Anterior cingulate cortex (tissue), 58 donors: ENCODE results near the gene GALNT7.

Source experiments
- DNase-seq, 58 donors: peaks; one replicate each; lab custom pipeline; 2025; lab: John Stamatoyannopoulos, UW

GALNT7 gene

GRCh38 chr4:173230062-173230461, 61.5 kb downstream of the GALNT7 start:
- DNase-seq, result no peak

GRCh38 chr4:173231916-173232315, 63.3 kb downstream of the GALNT7 start:
- no peak for DNase-seq

GRCh38 chr4:173233857-173234256, 65.2 kb downstream of the GALNT7 start:
- no peak for DNase-seq

GRCh38 chr4:173235050-173235449, 66.4 kb downstream of the GALNT7 start:
- no peak for DNase-seq

GRCh38 chr4:173236301-173236700, 67.7 kb downstream of the GALNT7 start:
- DNase-seq, result no peak

GRCh38 chr4:173237152-173237551, 68.5 kb downstream of the GALNT7 start:
- DNase-seq, result no peak

GRCh38 chr4:173237762-173238161, 69.2 kb downstream of the GALNT7 start:
- DNase-seq, result no peak

GRCh38 chr4:173240696-173241095, 72.1 kb downstream of the GALNT7 start:
- no peak for DNase-seq

GRCh38 chr4:173242466-173243250, 74.0 kb downstream of the GALNT7 start:
- peak in 1 of 58 donors; percentile 28 for DNase-seq

- DNase-seq, result no peak
These were observed 74.7 kb downstream of the GALNT7 start for GRCh38 chr4:173243321-173243720.

GRCh38 chr4:173243917-173244658, 75.5 kb downstream of the GALNT7 start:
- DNase-seq, result no peak

- no peak for DNase-seq
These were observed 77.3 kb downstream of the GALNT7 start for GRCh38 chr4:173245952-173246351.

- DNase-seq, result no peak
These were observed 78.1 kb downstream of the GALNT7 start for GRCh38 chr4:173246719-173247118.

GRCh38 chr4:173247321-173247720, 78.7 kb downstream of the GALNT7 start:
- no peak for DNase-seq

- DNase-seq, result no peak
These were observed 80.1 kb downstream of the GALNT7 start for GRCh38 chr4:173248690-173249089.

GRCh38 chr4:173252024-173252935, 83.7 kb downstream of the GALNT7 start:
- peak in 28 of 58 donors; percentile 2 to 64 (median 24) for DNase-seq

GRCh38 chr4:173253561-173253960, 85.0 kb downstream of the GALNT7 start:
- DNase-seq, result no peak

- no peak for DNase-seq
These were observed 86.0 kb downstream of the GALNT7 start for GRCh38 chr4:173254646-173255045.

- no peak for DNase-seq
These were observed 88.2 kb downstream of the GALNT7 start for GRCh38 chr4:173256825-173257224.
